PC-9 (cell line): Measurements from ENCODE around the gene NDUFA5. TPM values are rescaled to one million over a fixed set of nuclear protein-coding genes. Genes with fewer than 3 reads are reported as not detected.

Source experiments
- BruUV-seq: library from RNA; stranded (reverse); fragments of 400-500 nt; replicated peaks from 2 replicates; lab custom pipeline; 2021; lab: Mats Ljungman, UMichigan
- CTCF ChIA-PET: fragments of 300-600 bp; sonication (Branson Sonifier 250); formaldehyde crosslinking; loops from one replicate; lab custom pipeline; 2022; ENCODE audit warnings: antibody characterized with exemption; lab: Charles Lee
- POLR2A ChIA-PET: fragments of 300-600 bp; sonication (Branson Sonifier 250); formaldehyde crosslinking; loops from one replicate; lab custom pipeline; 2022; ENCODE audit warnings: antibody characterized with exemption; ENCODE audit not compliant: unreplicated experiment; lab: Charles Lee
- DNase-seq, 2 experiments: peaks; one replicate each; pipeline versions ENCODE4 v3.0.0 to v3.0.0-alpha.2; 2015 to 2022; ENCODE audit warnings: mixed read lengths in 1 of 2
- H2AFZ ChIP-seq: fragments of 200-600 bp; sonication (generic); 2 replicates; pipeline ENCODE4 v1.8.1; 2017; ENCODE audit warnings: antibody characterized with exemption
- H3F3A ChIP-seq: fragments of 200-600 bp; sonication (generic); 2 replicates; pipeline ENCODE4 v1.8.1; 2017; ENCODE audit warnings: antibody characterized with exemption, mild to moderate bottlenecking, low read depth; ENCODE audit not compliant: insufficient read depth
- H3K27ac ChIP-seq: fragments of 200-600 bp; sonication (generic); 2 replicates; pipeline ENCODE4 v1.6.1; 2016; ENCODE audit warnings: mixed run types
- H3K27me3 ChIP-seq: fragments of 200-600 bp; sonication (generic); 2 replicates; pipeline ENCODE4 v1.6.1; 2016; ENCODE audit warnings: low read depth, mixed run types; ENCODE audit not compliant: insufficient read depth
- H3K36me3 ChIP-seq: fragments of 200-600 bp; sonication (generic); 2 replicates; pipeline ENCODE4 v1.6.1; 2016; ENCODE audit warnings: low read depth, mixed run types
- H3K4me1 ChIP-seq: fragments of 200-600 bp; sonication (generic); replicated peaks from 2 replicates; pipeline ENCODE4 v1.6.1; 2016; ENCODE audit warnings: mixed run types; ENCODE audit not compliant: insufficient read depth
- H3K4me2 ChIP-seq: fragments of 200-600 bp; sonication (generic); 2 replicates; pipeline ENCODE4 v1.6.1; 2017; ENCODE audit warnings: mixed run types
- H3K4me3 ChIP-seq: fragments of 200-600 bp; sonication (generic); 2 replicates; pipeline ENCODE4 v1.6.1; 2016; ENCODE audit warnings: mixed run types
- H3K79me2 ChIP-seq: fragments of 200-600 bp; sonication (generic); 2 replicates; pipeline ENCODE4 v1.6.1; 2017; ENCODE audit warnings: low read depth, mixed run types
- H3K9me2 ChIP-seq: fragments of 200-600 bp; sonication (generic); 2 replicates; pipeline ENCODE4 v1.8.1; 2017; ENCODE audit warnings: mild to moderate bottlenecking; ENCODE audit not compliant: insufficient read depth
- H3K9me3 ChIP-seq: fragments of 200-600 bp; sonication (generic); 2 replicates; pipeline ENCODE4 v1.8.1; 2016; ENCODE audit warnings: low read depth; ENCODE audit not compliant: insufficient read depth
- H4K20me1 ChIP-seq: fragments of 200-600 bp; sonication (generic); 2 replicates; pipeline ENCODE4 v1.8.1; 2017; ENCODE audit not compliant: insufficient read depth
- CTCF ChIP-seq: fragments of 200-600 bp; sonication (generic); conservative IDR thresholded peaks from 2 replicates; pipeline ENCODE4 v1.6.1; 2017; ENCODE audit warnings: mixed run types, antibody characterized with exemption, mild to moderate bottlenecking, moderate library complexity
- EZH2 ChIP-seq: fragments of 200-600 bp; sonication (generic); IDR thresholded peaks from 2 replicates; pipeline ENCODE4 v1.8.0; 2017; ENCODE audit warnings: antibody characterized with exemption, low read depth
- intact Hi-C: fragments of 100-400 bp; cut with micrococcal nuclease; formaldehyde crosslinking; loops from one replicate; pipeline ENCODE4 v1.10.0; 2022; ENCODE audit not compliant: unreplicated experiment
- total RNA-seq: library from RNA; stranded (reverse); gene quantifications from 2 replicates; pipeline ENCODE4 v1.2.3, GENCODE V29; 2021

The NDUFA5 gene
- total RNA-seq, 1 experiment from 2014 or later, result 75.9 TPM

- no peak overlapping the region for H3K4me2 ChIP-seq
- H3K4me3 ChIP-seq, result no peak overlapping the region
- no TSS peak for BruUV-seq
- H3K27me3 ChIP-seq, result no peaks in the 10 kb centered on the region
- no peaks in the 10 kb centered on the region for H3K36me3 ChIP-seq
- ChIA-PET POLR2A (no interaction called here), CTCF (no interaction called here)
- no peaks in the 10 kb centered on the region for H3F3A ChIP-seq
- H3K27ac ChIP-seq, result no peak overlapping the region
- no peaks in the 10 kb centered on the region for H3K9me2 ChIP-seq
- H3K9me3 ChIP-seq, result no peaks in the 10 kb centered on the region
- DNase-seq, result no peak
- no peaks in the 10 kb centered on the region for H3K4me1 ChIP-seq
- no peaks in the 10 kb centered on the region for H4K20me1 ChIP-seq
- TF ChIP-seq CTCF (no peak), EZH2 (no peak)
- no peak overlapping the region for H2AFZ ChIP-seq
- intact Hi-C loops, result loop anchor here (10.0 kb wide), 1 partner anchor 215 kb away; no protein-coding TSS in a partner anchor
- H3K79me2 ChIP-seq, result no peaks in the 10 kb centered on the region
Observed at GRCh38 chr7:123579416-123579815, 21.8 kb upstream of the NDUFA5 start.

- no peaks in the 10 kb centered on the region; the same call in 1 of the 2 replicates for H3K4me1 ChIP-seq
- no peak overlapping the region for H3K4me3 ChIP-seq
- CTCF ChIA-PET, result no interaction called here
- H2AFZ ChIP-seq, result no peak overlapping the region
- H3K4me2 ChIP-seq, result no peak overlapping the region
- BruUV-seq, result no TSS peak
- intact Hi-C loops, result loop anchor here (10.0 kb wide), 1 partner anchor 221 kb away; no protein-coding TSS in a partner anchor
- POLR2A ChIA-PET, result no interaction called here
- no peaks in the 10 kb centered on the region for H3K9me3 ChIP-seq
- TF ChIP-seq EZH2 (no peak), CTCF (no peak)
- H3F3A ChIP-seq, result no peaks in the 10 kb centered on the region
- H3K36me3 ChIP-seq, result no peaks in the 10 kb centered on the region
- H3K79me2 ChIP-seq, result no peaks in the 10 kb centered on the region
- DNase-seq, result no peak
- H4K20me1 ChIP-seq, result no peaks in the 10 kb centered on the region
- no peak overlapping the region for H3K27ac ChIP-seq
- no peaks in the 10 kb centered on the region for H3K27me3 ChIP-seq
- no peaks in the 10 kb centered on the region for H3K9me2 ChIP-seq
Observed at GRCh38 chr7:123573896-123574467, 16.4 kb upstream of the NDUFA5 start.

GRCh38 chr7:123573341-123573740 is 15.7 kb upstream of the NDUFA5 start:
- H3K9me3 ChIP-seq, result no peaks in the 10 kb centered on the region
- BruUV-seq, result no TSS peak
- no peaks in the 10 kb centered on the region for H3K9me2 ChIP-seq
- H3K79me2 ChIP-seq, result no peaks in the 10 kb centered on the region
- no peak for DNase-seq
- no peaks in the 10 kb centered on the region for H3K36me3 ChIP-seq
- no peak for TF ChIP-seq EZH2
- no peak for TF ChIP-seq CTCF
- no peak overlapping the region for H3K27ac ChIP-seq
- ChIA-PET POLR2A (interaction anchor here (0.7 kb wide), 1 partner anchor 137 kb away, joined by 19 read pairs; no protein-coding TSS in a partner anchor), CTCF (no interaction called here)
- H3K27me3 ChIP-seq, result no peaks in the 10 kb centered on the region
- no peak overlapping the region for H2AFZ ChIP-seq
- no peak overlapping the region for H3K4me3 ChIP-seq
- H3K4me2 ChIP-seq, result no peak overlapping the region
- intact Hi-C loops, result loop anchor here (10.0 kb wide), 1 partner anchor 221 kb away; no protein-coding TSS in a partner anchor
- no peaks in the 10 kb centered on the region for H3F3A ChIP-seq
- H3K4me1 ChIP-seq, result no peaks in the 10 kb centered on the region; the same call in 1 of the 2 replicates
- H4K20me1 ChIP-seq, result no peaks in the 10 kb centered on the region
